HL-60 (cell line): Measurements from ENCODE around the gene MMP25.
"Not testable (repeated sequence)": the region's sequence is repeated elsewhere in the genome, so short reads cannot be mapped to it uniquely, and the experiment has no call there.

Experiments
- DNase-seq, 2 experiments: peaks; one replicate each; pipeline ENCODE4 v3.0.0-alpha.2; 2010 to 2020; ENCODE audit warnings: low read depth in 1 of 2, low spot score in 1 of 2
- H3K27ac ChIP-seq: fragments of 250-450 bp; sonication (Bioruptor Pico); replicated peaks from 2 replicates; pipeline ENCODE4 v1.5.1; 2020; ENCODE audit warnings: mild to moderate bottlenecking, moderate library complexity
- H3K27me3 ChIP-seq: fragments of 250-450 bp; sonication (Bioruptor Pico); 2 replicates; pipeline ENCODE4 v1.5.1; 2021; ENCODE audit warnings: mild to moderate bottlenecking, moderate library complexity; ENCODE audit not compliant: insufficient read depth, poor library complexity, severe bottlenecking
- H3K4me3 ChIP-seq: replicated peaks from 2 replicates; pipeline ENCODE4 v1.5.1; 2011; ENCODE audit warnings: mild to moderate bottlenecking, control low read depth, low read length; ENCODE audit not compliant: insufficient read depth
- GABPA ChIP-seq: IDR thresholded peaks from 2 replicates; pipeline ENCODE4 v1.6.1; 2012; ENCODE audit warnings: low read depth
- POLR2AphosphoS5 ChIP-seq: IDR thresholded peaks from 2 replicates; pipeline ENCODE4 v1.6.1; 2012; ENCODE audit warnings: low read depth
- SPI1 ChIP-seq: IDR thresholded peaks from 2 replicates; pipeline ENCODE4 v1.6.1; 2012; ENCODE audit warnings: low read depth, mild to moderate bottlenecking, borderline replicate concordance
- TF ChIP-seq, protein P1 (sequence below): IDR thresholded peaks from 2 replicates; pipeline ENCODE4 v1.6.1; 2012; ENCODE audit warnings: low read depth; ENCODE audit not compliant: insufficient replicate concordance
- TF ChIP-seq, protein P2 (sequence below): IDR thresholded peaks from one replicate; pipeline ENCODE4 v1.5.1; 2011; ENCODE audit warnings: low read length, control low read depth, inconsistent platforms; ENCODE audit not compliant: insufficient read depth

MMP25 gene

DNA sequence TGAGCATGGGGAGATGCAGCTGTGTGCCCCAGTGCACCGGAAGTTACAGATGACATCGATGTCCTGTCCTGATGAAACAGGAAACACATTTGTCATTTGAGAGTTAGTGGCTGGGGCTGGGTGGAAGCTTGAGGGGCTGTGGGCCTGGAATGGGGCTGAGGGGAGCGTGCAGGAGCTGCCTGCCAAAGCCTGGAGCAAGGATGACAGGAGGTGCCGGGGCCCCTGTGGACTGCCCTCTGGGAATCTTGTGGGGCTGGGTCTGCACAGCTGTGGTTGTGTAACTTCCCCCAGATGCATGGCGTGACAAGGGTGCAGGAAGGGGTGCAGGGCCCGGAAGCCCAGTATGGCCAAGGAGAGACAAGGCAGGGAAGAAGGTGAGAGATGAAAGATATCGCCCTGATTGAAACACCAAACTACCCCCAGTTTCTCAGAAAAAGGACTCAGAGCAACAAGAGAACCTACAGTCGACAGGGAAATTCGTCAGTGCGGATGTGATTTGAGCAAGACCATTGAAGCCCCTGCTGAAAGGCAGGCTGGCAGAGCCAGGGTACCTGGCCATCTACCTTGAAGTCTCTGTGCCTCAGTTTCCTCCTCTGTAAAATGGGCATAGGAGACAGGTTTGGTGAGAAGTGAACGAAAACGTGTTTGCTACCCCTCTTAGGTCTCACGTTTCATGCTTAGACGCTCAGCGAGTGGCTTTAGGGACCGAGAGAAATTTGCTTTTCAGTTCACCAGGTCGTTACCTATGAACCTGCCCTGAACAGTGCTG, 8.8 kb downstream of the MMP25 start:
- DNase-seq = peak; percentile 90 to 91
- TF ChIP-seq GABPA (peak; percentile 82), POLR2AphosphoS5 (peak; percentile 88), SPI1 (no peak)
- TF ChIP-seq, protein P1, sequence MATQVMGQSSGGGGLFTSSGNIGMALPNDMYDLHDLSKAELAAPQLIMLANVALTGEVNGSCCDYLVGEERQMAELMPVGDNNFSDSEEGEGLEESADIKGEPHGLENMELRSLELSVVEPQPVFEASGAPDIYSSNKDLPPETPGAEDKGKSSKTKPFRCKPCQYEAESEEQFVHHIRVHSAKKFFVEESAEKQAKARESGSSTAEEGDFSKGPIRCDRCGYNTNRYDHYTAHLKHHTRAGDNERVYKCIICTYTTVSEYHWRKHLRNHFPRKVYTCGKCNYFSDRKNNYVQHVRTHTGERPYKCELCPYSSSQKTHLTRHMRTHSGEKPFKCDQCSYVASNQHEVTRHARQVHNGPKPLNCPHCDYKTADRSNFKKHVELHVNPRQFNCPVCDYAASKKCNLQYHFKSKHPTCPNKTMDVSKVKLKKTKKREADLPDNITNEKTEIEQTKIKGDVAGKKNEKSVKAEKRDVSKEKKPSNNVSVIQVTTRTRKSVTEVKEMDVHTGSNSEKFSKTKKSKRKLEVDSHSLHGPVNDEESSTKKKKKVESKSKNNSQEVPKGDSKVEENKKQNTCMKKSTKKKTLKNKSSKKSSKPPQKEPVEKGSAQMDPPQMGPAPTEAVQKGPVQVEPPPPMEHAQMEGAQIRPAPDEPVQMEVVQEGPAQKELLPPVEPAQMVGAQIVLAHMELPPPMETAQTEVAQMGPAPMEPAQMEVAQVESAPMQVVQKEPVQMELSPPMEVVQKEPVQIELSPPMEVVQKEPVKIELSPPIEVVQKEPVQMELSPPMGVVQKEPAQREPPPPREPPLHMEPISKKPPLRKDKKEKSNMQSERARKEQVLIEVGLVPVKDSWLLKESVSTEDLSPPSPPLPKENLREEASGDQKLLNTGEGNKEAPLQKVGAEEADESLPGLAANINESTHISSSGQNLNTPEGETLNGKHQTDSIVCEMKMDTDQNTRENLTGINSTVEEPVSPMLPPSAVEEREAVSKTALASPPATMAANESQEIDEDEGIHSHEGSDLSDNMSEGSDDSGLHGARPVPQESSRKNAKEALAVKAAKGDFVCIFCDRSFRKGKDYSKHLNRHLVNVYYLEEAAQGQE = no peak
- no peak overlapping the region for H3K4me3 ChIP-seq
- H3K27ac ChIP-seq = peak overlapping the region; percentile 81
- no peaks in the 10 kb centered on the region for H3K27me3 ChIP-seq

DNA sequence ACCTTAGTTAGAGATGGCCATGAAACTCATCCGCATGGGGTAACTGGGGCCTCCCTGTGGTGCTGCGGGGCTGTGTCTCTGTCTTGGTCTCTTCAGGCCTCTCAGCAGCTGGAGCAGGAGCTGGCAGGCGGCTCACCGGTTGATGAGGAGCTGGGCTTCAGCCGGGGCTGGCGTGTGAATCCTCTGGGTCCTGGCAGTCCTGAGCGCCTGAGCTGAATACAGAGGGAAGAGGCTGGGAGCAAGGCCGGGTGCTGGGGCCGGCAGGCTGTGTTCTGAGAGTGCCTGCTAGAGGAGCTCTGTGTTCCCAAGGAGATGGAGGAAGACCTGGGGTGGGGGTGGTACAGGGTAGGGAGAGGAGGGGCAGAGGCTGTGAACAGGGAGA, 9.4 kb downstream of the MMP25 start:
- H3K27me3 ChIP-seq, H3K4me3 ChIP-seq: not testable (repeated sequence)
- DNase-seq = peak in 1 of 2 experiments; percentile 30
- peak overlapping the region; percentile 81 for H3K27ac ChIP-seq

DNA sequence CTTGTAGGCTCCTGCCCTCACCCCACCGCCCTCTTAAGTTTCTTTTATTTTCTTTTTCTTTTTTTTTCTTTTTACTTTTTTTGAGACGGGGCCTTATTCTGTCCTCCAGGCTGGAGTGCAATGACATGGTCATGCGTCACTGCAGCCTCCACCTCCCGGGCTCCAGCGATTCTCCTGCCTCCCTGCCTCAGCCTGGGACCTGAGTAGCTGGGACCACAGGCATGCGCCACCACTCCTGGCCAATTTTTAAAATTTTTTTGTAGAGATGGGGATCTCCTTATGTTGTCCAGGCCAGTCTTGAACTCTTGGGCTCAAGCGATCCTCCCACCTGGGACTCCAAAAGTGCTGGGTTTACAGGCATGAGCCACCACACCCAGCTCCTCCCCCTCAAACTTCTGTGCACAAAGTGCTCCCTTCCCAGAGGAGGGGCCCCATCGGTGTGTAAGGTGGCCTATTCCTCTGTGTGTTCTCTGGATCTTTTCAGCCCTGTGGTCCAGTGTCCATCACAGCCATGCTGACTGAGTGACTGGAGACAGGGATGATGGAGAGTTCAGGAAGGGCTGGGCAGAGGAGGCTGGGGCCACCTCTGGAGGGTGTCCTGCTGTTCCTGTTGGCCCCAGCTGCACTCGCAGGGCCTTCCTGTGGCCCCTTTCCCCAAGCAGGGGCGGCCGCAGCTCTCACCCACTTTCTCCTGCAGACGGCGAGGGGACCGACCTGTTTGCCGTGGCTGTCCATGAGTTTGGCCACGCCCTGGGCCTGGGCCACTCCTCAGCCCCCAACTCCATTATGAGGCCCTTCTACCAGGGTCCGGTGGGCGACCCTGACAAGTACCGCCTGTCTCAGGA, 10.2 kb downstream of the MMP25 start:
- no peaks in the 10 kb centered on the region for H3K27me3 ChIP-seq
- TF ChIP-seq, protein P2, sequence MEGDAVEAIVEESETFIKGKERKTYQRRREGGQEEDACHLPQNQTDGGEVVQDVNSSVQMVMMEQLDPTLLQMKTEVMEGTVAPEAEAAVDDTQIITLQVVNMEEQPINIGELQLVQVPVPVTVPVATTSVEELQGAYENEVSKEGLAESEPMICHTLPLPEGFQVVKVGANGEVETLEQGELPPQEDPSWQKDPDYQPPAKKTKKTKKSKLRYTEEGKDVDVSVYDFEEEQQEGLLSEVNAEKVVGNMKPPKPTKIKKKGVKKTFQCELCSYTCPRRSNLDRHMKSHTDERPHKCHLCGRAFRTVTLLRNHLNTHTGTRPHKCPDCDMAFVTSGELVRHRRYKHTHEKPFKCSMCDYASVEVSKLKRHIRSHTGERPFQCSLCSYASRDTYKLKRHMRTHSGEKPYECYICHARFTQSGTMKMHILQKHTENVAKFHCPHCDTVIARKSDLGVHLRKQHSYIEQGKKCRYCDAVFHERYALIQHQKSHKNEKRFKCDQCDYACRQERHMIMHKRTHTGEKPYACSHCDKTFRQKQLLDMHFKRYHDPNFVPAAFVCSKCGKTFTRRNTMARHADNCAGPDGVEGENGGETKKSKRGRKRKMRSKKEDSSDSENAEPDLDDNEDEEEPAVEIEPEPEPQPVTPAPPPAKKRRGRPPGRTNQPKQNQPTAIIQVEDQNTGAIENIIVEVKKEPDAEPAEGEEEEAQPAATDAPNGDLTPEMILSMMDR = no peak
- DNase-seq = no peak
- peak overlapping the region; percentile 81 for H3K27ac ChIP-seq
- no peak overlapping the region for H3K4me3 ChIP-seq

DNA sequence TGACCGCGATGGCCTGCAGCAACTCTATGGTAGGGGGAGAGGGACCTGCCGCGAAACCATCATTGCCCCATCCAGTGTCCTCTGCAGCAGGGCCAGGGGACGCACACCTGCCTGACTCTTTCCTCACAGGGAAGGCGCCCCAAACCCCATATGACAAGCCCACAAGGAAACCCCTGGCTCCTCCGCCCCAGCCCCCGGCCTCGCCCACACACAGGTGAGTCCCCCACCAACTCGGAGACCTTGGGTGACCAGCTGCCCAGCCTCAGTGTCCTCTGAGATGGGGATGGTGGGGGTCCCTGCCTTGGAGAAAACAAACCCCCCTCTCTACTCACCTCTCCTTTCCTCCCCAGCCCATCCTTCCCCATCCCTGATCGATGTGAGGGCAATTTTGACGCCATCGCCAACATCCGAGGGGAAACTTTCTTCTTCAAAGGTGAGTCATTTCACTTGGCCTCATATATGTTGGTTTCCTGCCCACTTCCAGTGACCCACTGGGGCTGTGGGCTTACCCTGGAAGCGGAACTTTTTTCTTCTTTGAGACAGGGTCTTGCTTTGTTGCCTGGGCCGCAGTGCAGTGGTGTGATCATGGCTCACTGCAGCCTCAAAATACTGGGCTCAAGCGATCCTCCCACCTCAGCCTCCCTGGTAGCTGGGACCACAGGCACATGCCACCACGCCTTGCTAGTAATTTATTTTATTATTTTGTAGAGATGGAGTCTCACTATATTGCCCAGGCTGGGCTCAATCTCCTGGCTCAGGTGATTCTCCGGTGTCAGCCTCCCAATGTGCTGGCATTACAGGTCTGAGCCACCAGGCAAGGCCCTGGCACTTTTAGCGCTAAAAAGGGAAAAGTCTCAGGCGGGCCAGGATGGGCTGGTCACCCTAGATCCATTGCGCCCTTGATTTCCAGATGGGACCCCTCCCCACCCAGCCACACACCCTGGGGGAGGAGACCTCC, 11.1 kb downstream of the MMP25 start:
- Histone ChIP-seq H3K4me3 (peak overlapping the region; percentile 79; the same call in 1 of the 2 replicates), H3K27ac (no peak overlapping the region), H3K27me3 (no peaks in the 10 kb centered on the region)
- no peak for DNase-seq
- TF ChIP-seq, protein P1 = no peak
- TF ChIP-seq, protein P2 = no peak
- TF ChIP-seq POLR2AphosphoS5 (no peak), SPI1 (no peak), GABPA (no peak)
